Mesenteric fat pad (tissue), 1 donor: ENCODE data around the gene PCDHAC1. TPM values are rescaled to one million over a fixed set of nuclear protein-coding genes. Genes with fewer than 3 reads are reported as not detected.
"Not testable (repeated sequence)": the region's sequence is repeated elsewhere in the genome, so short reads cannot be mapped to it uniquely, and the experiment has no call there.

Experiments used
- DNase-seq: peaks from one replicate; pipeline ENCODE4 v3.0.0-alpha.2; 2020; ENCODE audit warnings: low spot score
- long read RNA-seq: library from polyadenylated mRNA; unstranded; transcript quantifications from one replicate; pipeline ENCODE4 v2.0.0, GENCODE V29; 2020
- total RNA-seq: library from RNA; stranded (reverse); fragmentation: NEBNext Ultra II Directional; extraction: Animal tissue kit (Norgen Biotek cat#: 25700); gene quantifications from one replicate; pipeline ENCODE4 v1.2.1, GENCODE V29; 2021
- donor health status: DM: yes; HTN: yes; CAD: no.

The PCDHAC1 gene
- 0.61 TPM for total RNA-seq
- long read RNA-seq: 0 reads

GRCh38 chr5:140925806-140926442 lies at the start of gene PCDHAC1:
TSS of gene PCDHAC1 (plus strand) at chr5:140926299. CDS start at chr5:140926893, 594 bp downstream.
- DNase-seq: no peak

GRCh38 chr5:140876541-140877261 lies 49.4 kb upstream of the PCDHAC1 start:
- DNase-seq: not testable (repeated sequence)

- no peak for DNase-seq
Observed at GRCh38 chr5:140877262-140877581, 48.9 kb upstream of the PCDHAC1 start.

- no peak for DNase-seq
Observed at GRCh38 chr5:140881889-140882590, 44.1 kb upstream of the PCDHAC1 start, which contains the start of gene PCDHA13. TSS of gene PCDHA13 (plus strand) at chr5:140882124. CDS start at chr5:140882269, 145 bp downstream.

- DNase-seq: no peak
Observed at GRCh38 chr5:140882591-140882899, 43.6 kb upstream of the PCDHAC1 start.

GRCh38 chr5:140883373-140883772 lies 42.7 kb upstream of the PCDHAC1 start:
- no peak for DNase-seq

GRCh38 chr5:140883927-140884697 lies 42.0 kb upstream of the PCDHAC1 start:
- DNase-seq: no peak

- DNase-seq: no peak
Observed at GRCh38 chr5:140916325-140916724, 9.8 kb upstream of the PCDHAC1 start.

- no peak for DNase-seq
Observed at GRCh38 chr5:140923601-140924000, 2.5 kb upstream of the PCDHAC1 start.

GRCh38 chr5:140926443-140927227 lies 536 bp downstream of the PCDHAC1 start:
- peak; percentile 93 for DNase-seq

- no peak for DNase-seq
Observed at GRCh38 chr5:140927228-140927573, 1.1 kb downstream of the PCDHAC1 start.

GRCh38 chr5:140934964-140935606 lies 9.0 kb downstream of the PCDHAC1 start:
- no peak for DNase-seq

- DNase-seq: no peak
Observed at GRCh38 chr5:140946578-140946977, 20.5 kb downstream of the PCDHAC1 start.

GRCh38 chr5:140951636-140952035 lies 25.5 kb downstream of the PCDHAC1 start:
- DNase-seq: no peak

GRCh38 chr5:140953234-140953633 lies 27.1 kb downstream of the PCDHAC1 start:
- no peak for DNase-seq

- DNase-seq: no peak
Observed at GRCh38 chr5:140962190-140962589, 36.1 kb downstream of the PCDHAC1 start.

- no peak for DNase-seq
Observed at GRCh38 chr5:140964356-140964755, 38.3 kb downstream of the PCDHAC1 start.

- no peak for DNase-seq
Observed at GRCh38 chr5:140965905-140966292, 39.8 kb downstream of the PCDHAC1 start.

GRCh38 chr5:140966293-140967225 lies 40.5 kb downstream of the PCDHAC1 start, which contains the start of gene PCDHAC2:
TSS of gene PCDHAC2 (plus strand) at chr5:140966476. CDS start at chr5:140966767, 291 bp downstream.
- no peak for DNase-seq
